Measurements from ENCODE around the gene CTBP1. TPM values are rescaled to one million over a fixed set of nuclear protein-coding genes. Genes with fewer than 3 reads are reported as not detected.

The CTBP1 gene
- total and polyA plus RNA-seq, 9 of the 15 experiments (the other 6 are each of a cell fraction or from before 2014, with no cell fraction given): 14.5 to 162 (median 68.2) TPM

DNA sequence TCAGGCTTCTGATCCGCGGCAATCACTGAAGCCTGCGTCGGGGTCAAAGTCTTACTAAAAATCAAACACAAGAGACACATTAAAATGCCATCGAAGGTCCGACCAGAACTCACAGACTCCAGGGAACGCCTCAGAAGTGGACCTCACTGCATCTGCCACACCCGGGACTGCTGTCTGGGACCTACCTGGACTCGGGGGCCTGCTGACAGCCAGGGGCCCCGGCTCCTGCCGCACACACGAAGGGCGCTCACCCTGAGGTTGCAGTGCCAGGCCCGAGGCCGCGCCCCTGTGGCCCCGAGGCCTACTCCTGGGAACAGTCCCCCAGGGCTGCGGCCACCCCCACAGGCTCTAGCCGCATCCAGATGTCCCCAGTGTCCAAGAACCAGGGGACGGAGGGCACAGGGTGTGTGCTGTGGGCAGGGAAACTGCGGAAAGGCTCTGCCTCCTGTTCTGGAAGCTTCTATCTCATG, 7.4 kb downstream of the CTBP1 start:
- H3K79me2 ChIP-seq (ENCODE audit: control insufficient read depth, insufficient read depth, low read length): peaks cover 61% of the 10 kb centered on the region
- no peak overlapping the region; a peak in 1 of 4 replicates for H3K9ac ChIP-seq (ENCODE audit: insufficient read depth in 1 of 2, low read depth in 2 of 2, low read length in 2 of 2)
- ChIA-PET CTCF (ENCODE audit: low intra/inter-chr PET ratio) (no interaction called here), POLR2A (no interaction called here)
- no peaks in the 10 kb centered on the region; the same call in 1 of the 2 replicates for H4K20me1 ChIP-seq (replicated peaks; ENCODE audit: control insufficient read depth, insufficient read depth, low read length)
- peaks cover 59% of the 10 kb centered on the region for H3K36me3 ChIP-seq (ENCODE audit: control insufficient read depth, insufficient read depth, low read length)
- 93% methylated on average over 12 of the region's 21 CpGs for WGBS (ENCODE audit: insufficient coverage, low coverage, missing lambda C conversion rate)
- in situ Hi-C loops (cut with MboI) (no loop called here), intact Hi-C loops (cut with micrococcal nuclease) (no loop called here)
- H3K27ac ChIP-seq (ENCODE audit: extremely low read depth, low read depth, low read length): no peak overlapping the region
- no peak overlapping the region for H3K4me2 ChIP-seq (ENCODE audit: insufficient read depth, low read length)
- H2AFZ ChIP-seq (ENCODE audit: low read depth, low read length): no peak overlapping the region
- no peak for DNase-seq (ENCODE audit: extremely low read depth in 1 of 4, low spot score in 3 of 4)
- no peak for ATAC-seq
- no peak overlapping the region for H3K4me3 ChIP-seq
- TF ChIP-seq, protein P1, sequence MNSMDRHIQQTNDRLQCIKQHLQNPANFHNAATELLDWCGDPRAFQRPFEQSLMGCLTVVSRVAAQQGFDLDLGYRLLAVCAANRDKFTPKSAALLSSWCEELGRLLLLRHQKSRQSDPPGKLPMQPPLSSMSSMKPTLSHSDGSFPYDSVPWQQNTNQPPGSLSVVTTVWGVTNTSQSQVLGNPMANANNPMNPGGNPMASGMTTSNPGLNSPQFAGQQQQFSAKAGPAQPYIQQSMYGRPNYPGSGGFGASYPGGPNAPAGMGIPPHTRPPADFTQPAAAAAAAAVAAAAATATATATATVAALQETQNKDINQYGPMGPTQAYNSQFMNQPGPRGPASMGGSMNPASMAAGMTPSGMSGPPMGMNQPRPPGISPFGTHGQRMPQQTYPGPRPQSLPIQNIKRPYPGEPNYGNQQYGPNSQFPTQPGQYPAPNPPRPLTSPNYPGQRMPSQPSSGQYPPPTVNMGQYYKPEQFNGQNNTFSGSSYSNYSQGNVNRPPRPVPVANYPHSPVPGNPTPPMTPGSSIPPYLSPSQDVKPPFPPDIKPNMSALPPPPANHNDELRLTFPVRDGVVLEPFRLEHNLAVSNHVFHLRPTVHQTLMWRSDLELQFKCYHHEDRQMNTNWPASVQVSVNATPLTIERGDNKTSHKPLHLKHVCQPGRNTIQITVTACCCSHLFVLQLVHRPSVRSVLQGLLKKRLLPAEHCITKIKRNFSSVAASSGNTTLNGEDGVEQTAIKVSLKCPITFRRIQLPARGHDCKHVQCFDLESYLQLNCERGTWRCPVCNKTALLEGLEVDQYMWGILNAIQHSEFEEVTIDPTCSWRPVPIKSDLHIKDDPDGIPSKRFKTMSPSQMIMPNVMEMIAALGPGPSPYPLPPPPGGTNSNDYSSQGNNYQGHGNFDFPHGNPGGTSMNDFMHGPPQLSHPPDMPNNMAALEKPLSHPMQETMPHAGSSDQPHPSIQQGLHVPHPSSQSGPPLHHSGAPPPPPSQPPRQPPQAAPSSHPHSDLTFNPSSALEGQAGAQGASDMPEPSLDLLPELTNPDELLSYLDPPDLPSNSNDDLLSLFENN (IDR thresholded peaks at IDR 0.05; ENCODE audit: low read depth in 2 of 2, low read length in 2 of 2): no peak
- TF ChIP-seq FOXK2 (conservative IDR thresholded peaks at IDR 0.05 in 1 of 2, IDR thresholded peaks at IDR 0.05 in 1 of 2; ENCODE audit: low read depth in 2 of 2): no peak
- TF ChIP-seq NEUROD1 (IDR thresholded peaks at IDR 0.05; ENCODE audit: borderline replicate concordance, low read depth, low read length, partially characterized antibody): no peak
- TF ChIP-seq SMC3 (conservative IDR thresholded peaks at IDR 0.05; ENCODE audit: insufficient read depth, low read depth, low read length): no peak
- TF ChIP-seq KDM4B (IDR thresholded peaks at IDR 0.05; ENCODE audit: borderline replicate concordance in 2 of 2, low read depth in 1 of 2): no peak
- TF ChIP-seq FOXJ2 (tag; IDR thresholded peaks at IDR 0.05): no peak
- no peak for TF ChIP-seq NCOA6 (IDR thresholded peaks at IDR 0.05)
- TF ChIP-seq NFE2L1 (tag; IDR thresholded peaks at IDR 0.05; ENCODE audit: borderline replicate concordance, low read depth): no peak
- no peak for TF ChIP-seq STAT5A (IDR thresholded peaks at IDR 0.05; ENCODE audit: borderline replicate concordance, low read length)
- no peak for TF ChIP-seq SMAD4 (CRISPR knock-in tag; conservative IDR thresholded peaks at IDR 0.05)
- no peaks in the 10 kb centered on the region for H3K27me3 ChIP-seq (ENCODE audit: control insufficient read depth in 2 of 2, insufficient read depth in 2 of 2, low read length in 2 of 2)
- FAIRE-seq: no peak
- H3K9me1 ChIP-seq (ENCODE audit: control insufficient read depth, insufficient read depth, low read length): peaks cover 14% of the 10 kb centered on the region
- H3K4me1 ChIP-seq (replicated peaks in 1 of 2; ENCODE audit: control insufficient read depth in 2 of 2, insufficient read depth in 2 of 2, low read length in 2 of 2): peaks cover 0 to 54% of the 10 kb centered on the region in 2 experiments; a peak in 3 of 5 replicates
- BruUV-seq (replicated peaks): no TSS peak
- no peaks in the 10 kb centered on the region for H3K9me3 ChIP-seq (replicated peaks; ENCODE audit: control insufficient read depth, insufficient read depth, low read depth, low read length)

Data from K562 (cell line).